K562 (cell line): ENCODE data around the gene FBRS.

Experiments
- GABPA ChIP-seq: fragments of 200-800 bp; sonication (Bioruptor generic); conservative IDR thresholded peaks from 2 replicates; pipeline ENCODE4 v1.6.1; 2016; ENCODE audit warnings: low read depth, missing genetic modification characterization, missing compliant biosample characterization
- IRF2 ChIP-seq: sonication (generic); formaldehyde crosslinking; IDR thresholded peaks from 2 replicates; pipeline ENCODE4 v1.8.1; 2022; ENCODE audit warnings: mild to moderate bottlenecking, missing genetic modification reagents
- NR1H2 ChIP-seq: sonication (generic); formaldehyde crosslinking; IDR thresholded peaks from 2 replicates; pipeline ENCODE4 v1.4.0; 2020; ENCODE audit warnings: mild to moderate bottlenecking, missing genetic modification reagents
- POLR2AphosphoS2 ChIP-seq: IDR thresholded peaks from 2 replicates; pipeline ENCODE4 v1.6.1; 2012; ENCODE audit warnings: low read length, improper control_type of control experiment
- TF ChIP-seq, protein P1 (sequence below): sonication (generic); formaldehyde crosslinking; IDR thresholded peaks from 2 replicates; pipeline ENCODE4 v1.8.1; 2023; ENCODE audit warnings: mild to moderate bottlenecking, missing genetic modification reagents
- TF ChIP-seq, protein P2 (sequence below), 3 experiments: IDR thresholded peaks in 2 of 3; conservative IDR thresholded peaks in 1 of 3; 2 replicates each; pipeline ENCODE4 v1.5.1; 2011 to 2012; ENCODE audit warnings: low read length in 3 of 3, mild to moderate bottlenecking in 3 of 3, control low read depth in 2 of 3, improper control_type of control experiment in 1 of 3, inconsistent platforms in 1 of 3, low read depth in 1 of 3, mixed read lengths in 1 of 3, moderate library complexity in 1 of 3; ENCODE audit not compliant: insufficient read depth in 2 of 3
- TF ChIP-seq, protein P3 (sequence below): fragments of 250-450 bp; sonication (Bioruptor Pico); IDR thresholded peaks from 2 replicates; pipeline ENCODE4 v1.5.0; 2020; ENCODE audit warnings: mild to moderate bottlenecking, borderline replicate concordance
- TF ChIP-seq, protein P4 (sequence below): sonication (generic); formaldehyde crosslinking; IDR thresholded peaks from 2 replicates; pipeline ENCODE4 v1.8.0; 2023; ENCODE audit warnings: mild to moderate bottlenecking, missing genetic modification reagents

DNA sequence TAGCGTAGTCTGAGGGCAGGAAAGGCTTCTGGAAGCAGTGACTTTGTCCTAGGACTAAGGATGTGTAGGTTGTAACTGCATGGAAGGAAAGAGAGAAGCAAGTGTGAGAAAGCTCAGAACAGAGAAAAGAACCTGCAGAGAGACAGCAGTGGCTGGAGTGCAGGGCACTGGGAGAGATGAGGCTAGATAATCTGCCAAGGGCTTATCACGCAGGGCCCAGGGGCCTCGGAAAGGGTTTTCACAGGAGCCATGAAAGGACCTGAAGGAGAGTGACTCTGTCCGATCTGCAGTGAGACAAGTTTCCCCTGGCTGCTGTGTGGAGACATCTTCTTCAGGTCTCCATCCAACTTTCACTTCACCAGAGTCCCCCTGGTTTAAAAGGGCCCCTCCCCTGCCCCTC lies 33.7 kb downstream of the FBRS start:
- TF ChIP-seq, protein P1, sequence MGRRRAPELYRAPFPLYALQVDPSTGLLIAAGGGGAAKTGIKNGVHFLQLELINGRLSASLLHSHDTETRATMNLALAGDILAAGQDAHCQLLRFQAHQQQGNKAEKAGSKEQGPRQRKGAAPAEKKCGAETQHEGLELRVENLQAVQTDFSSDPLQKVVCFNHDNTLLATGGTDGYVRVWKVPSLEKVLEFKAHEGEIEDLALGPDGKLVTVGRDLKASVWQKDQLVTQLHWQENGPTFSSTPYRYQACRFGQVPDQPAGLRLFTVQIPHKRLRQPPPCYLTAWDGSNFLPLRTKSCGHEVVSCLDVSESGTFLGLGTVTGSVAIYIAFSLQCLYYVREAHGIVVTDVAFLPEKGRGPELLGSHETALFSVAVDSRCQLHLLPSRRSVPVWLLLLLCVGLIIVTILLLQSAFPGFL (CRISPR knock-in tag): no peak
- TF ChIP-seq NR1H2 (no peak), GABPA (tag) (no peak), IRF2 (CRISPR knock-in tag) (no peak), POLR2AphosphoS2 (no peak)
- TF ChIP-seq, protein P2, sequence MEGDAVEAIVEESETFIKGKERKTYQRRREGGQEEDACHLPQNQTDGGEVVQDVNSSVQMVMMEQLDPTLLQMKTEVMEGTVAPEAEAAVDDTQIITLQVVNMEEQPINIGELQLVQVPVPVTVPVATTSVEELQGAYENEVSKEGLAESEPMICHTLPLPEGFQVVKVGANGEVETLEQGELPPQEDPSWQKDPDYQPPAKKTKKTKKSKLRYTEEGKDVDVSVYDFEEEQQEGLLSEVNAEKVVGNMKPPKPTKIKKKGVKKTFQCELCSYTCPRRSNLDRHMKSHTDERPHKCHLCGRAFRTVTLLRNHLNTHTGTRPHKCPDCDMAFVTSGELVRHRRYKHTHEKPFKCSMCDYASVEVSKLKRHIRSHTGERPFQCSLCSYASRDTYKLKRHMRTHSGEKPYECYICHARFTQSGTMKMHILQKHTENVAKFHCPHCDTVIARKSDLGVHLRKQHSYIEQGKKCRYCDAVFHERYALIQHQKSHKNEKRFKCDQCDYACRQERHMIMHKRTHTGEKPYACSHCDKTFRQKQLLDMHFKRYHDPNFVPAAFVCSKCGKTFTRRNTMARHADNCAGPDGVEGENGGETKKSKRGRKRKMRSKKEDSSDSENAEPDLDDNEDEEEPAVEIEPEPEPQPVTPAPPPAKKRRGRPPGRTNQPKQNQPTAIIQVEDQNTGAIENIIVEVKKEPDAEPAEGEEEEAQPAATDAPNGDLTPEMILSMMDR (IDR thresholded peaks at IDR 0.05 in 2 of 3, conservative IDR thresholded peaks at IDR 0.05 in 1 of 3; ENCODE audit: insufficient read depth in 2 of 3, low read depth in 1 of 3, low read length in 3 of 3): no peak
- TF ChIP-seq, protein P3, sequence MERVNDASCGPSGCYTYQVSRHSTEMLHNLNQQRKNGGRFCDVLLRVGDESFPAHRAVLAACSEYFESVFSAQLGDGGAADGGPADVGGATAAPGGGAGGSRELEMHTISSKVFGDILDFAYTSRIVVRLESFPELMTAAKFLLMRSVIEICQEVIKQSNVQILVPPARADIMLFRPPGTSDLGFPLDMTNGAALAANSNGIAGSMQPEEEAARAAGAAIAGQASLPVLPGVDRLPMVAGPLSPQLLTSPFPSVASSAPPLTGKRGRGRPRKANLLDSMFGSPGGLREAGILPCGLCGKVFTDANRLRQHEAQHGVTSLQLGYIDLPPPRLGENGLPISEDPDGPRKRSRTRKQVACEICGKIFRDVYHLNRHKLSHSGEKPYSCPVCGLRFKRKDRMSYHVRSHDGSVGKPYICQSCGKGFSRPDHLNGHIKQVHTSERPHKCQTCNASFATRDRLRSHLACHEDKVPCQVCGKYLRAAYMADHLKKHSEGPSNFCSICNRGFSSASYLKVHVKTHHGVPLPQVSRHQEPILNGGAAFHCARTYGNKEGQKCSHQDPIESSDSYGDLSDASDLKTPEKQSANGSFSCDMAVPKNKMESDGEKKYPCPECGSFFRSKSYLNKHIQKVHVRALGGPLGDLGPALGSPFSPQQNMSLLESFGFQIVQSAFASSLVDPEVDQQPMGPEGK: no peak
- TF ChIP-seq, protein P4, sequence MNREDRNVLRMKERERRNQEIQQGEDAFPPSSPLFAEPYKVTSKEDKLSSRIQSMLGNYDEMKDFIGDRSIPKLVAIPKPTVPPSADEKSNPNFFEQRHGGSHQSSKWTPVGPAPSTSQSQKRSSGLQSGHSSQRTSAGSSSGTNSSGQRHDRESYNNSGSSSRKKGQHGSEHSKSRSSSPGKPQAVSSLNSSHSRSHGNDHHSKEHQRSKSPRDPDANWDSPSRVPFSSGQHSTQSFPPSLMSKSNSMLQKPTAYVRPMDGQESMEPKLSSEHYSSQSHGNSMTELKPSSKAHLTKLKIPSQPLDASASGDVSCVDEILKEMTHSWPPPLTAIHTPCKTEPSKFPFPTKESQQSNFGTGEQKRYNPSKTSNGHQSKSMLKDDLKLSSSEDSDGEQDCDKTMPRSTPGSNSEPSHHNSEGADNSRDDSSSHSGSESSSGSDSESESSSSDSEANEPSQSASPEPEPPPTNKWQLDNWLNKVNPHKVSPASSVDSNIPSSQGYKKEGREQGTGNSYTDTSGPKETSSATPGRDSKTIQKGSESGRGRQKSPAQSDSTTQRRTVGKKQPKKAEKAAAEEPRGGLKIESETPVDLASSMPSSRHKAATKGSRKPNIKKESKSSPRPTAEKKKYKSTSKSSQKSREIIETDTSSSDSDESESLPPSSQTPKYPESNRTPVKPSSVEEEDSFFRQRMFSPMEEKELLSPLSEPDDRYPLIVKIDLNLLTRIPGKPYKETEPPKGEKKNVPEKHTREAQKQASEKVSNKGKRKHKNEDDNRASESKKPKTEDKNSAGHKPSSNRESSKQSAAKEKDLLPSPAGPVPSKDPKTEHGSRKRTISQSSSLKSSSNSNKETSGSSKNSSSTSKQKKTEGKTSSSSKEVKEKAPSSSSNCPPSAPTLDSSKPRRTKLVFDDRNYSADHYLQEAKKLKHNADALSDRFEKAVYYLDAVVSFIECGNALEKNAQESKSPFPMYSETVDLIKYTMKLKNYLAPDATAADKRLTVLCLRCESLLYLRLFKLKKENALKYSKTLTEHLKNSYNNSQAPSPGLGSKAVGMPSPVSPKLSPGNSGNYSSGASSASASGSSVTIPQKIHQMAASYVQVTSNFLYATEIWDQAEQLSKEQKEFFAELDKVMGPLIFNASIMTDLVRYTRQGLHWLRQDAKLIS: no peak
